Activated gamma-delta T cell treated with anti-CD3 and anti-CD28 coated beads, Interleukin-2, amount 50 U/mL, for 16 hours (primary cell): Measurements from ENCODE around the gene CDH7.

ENCODE experiments used
- DNase-seq: peaks from one replicate; pipeline ENCODE4 v3.0.0-alpha.2; 2020; ENCODE audit warnings: low read depth

The CDH7 gene

GRCh38 chr18:65750389-65751154 is at the start of gene CDH7:
TSS of gene CDH7 (plus strand) at chr18:65751012. CDS start at chr18:65762843, 11,831 bp downstream.
- no peak for DNase-seq

GRCh38 chr18:65704046-65704445 is 46.8 kb upstream of the CDH7 start:
- DNase-seq: no peak

- DNase-seq: no peak
Measured at GRCh38 chr18:65706646-65707045, 44.2 kb upstream of the CDH7 start.

GRCh38 chr18:65711493-65711892 is 39.3 kb upstream of the CDH7 start:
- no peak for DNase-seq

GRCh38 chr18:65721619-65722018 is 29.2 kb upstream of the CDH7 start:
- no peak for DNase-seq

- DNase-seq: no peak
Measured at GRCh38 chr18:65725251-65726050, 25.4 kb upstream of the CDH7 start.

- no peak for DNase-seq
Measured at GRCh38 chr18:65735155-65735554, 15.7 kb upstream of the CDH7 start.

- no peak for DNase-seq
Measured at GRCh38 chr18:65737471-65737955, 13.3 kb upstream of the CDH7 start.

GRCh38 chr18:65746936-65747335 is 3.9 kb upstream of the CDH7 start:
- DNase-seq: no peak

- no peak for DNase-seq
Measured at GRCh38 chr18:65748321-65748720, 2.5 kb upstream of the CDH7 start.

- no peak for DNase-seq
Measured at GRCh38 chr18:65749841-65750240, 971 bp upstream of the CDH7 start.

- DNase-seq: no peak
Measured at GRCh38 chr18:65751155-65752085, 608 bp downstream of the CDH7 start.

GRCh38 chr18:65752625-65753325 is 2.0 kb downstream of the CDH7 start:
- DNase-seq: no peak

GRCh38 chr18:65753520-65753919 is 2.7 kb downstream of the CDH7 start:
- DNase-seq: no peak

GRCh38 chr18:65754121-65754520 is 3.3 kb downstream of the CDH7 start:
- no peak for DNase-seq

GRCh38 chr18:65755616-65756015 is 4.8 kb downstream of the CDH7 start:
- DNase-seq: no peak

GRCh38 chr18:65760457-65760856 is 9.6 kb downstream of the CDH7 start:
- no peak for DNase-seq

GRCh38 chr18:65761636-65762295 is 11.0 kb downstream of the CDH7 start:
- no peak for DNase-seq

- no peak for DNase-seq
Measured at GRCh38 chr18:65762556-65762955, 11.7 kb downstream of the CDH7 start.

- no peak for DNase-seq
Measured at GRCh38 chr18:65767406-65767805, 16.6 kb downstream of the CDH7 start.
